ENCODE measurements around the gene KIF21A. TPM values are rescaled to one million over a fixed set of nuclear protein-coding genes. Genes with fewer than 3 reads are reported as not detected.

The KIF21A gene
- total and polyA plus RNA-seq, 2 of the 13 experiments (the other 11 are each of a cell fraction or from before 2014, with no cell fraction given): 20.6 to 39.7 TPM

DNA sequence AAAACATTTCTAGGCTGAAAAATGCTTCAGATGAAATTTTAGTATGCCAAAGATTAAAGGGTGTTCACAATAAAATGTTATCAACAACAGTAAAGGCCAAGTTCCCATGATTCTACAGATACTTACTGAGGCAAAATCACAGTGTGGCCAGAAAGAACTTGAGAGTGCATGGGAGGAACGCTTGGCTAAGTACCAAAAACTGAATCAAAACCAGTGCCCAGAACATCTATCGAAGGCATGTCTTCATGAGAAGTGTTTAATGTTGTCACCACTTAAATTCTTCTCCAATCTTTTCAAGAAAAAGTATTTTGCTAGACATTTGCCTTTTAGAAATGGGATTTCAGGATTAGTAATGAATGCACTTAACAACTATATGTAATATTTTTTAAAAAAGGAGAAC, 41.5 kb downstream of the KIF21A start:
- Histone ChIP-seq H3K9me3 (ENCODE audit: low read length) (no peaks in the 10 kb centered on the region), H3K9ac (ENCODE audit: insufficient read depth, low read depth, low read length) (no peak overlapping the region), H3K27ac (ENCODE audit: extremely low read length, insufficient read depth, low read length) (no peak overlapping the region), H3K79me2 (ENCODE audit: insufficient read depth, low read length) (peaks cover 3% of the 10 kb centered on the region), H2AFZ (ENCODE audit: low read length) (no peak overlapping the region), H3K4me2 (ENCODE audit: low read depth, low read length) (no peak overlapping the region), H3K36me3 (replicated peaks in 1 of 2; ENCODE audit: control insufficient read depth in 1 of 2, insufficient read depth in 2 of 2, low read length in 2 of 2) (no peaks in the 10 kb centered on the region), H3K27me3 (ENCODE audit: control insufficient read depth in 1 of 2, insufficient read depth in 2 of 2, low read length in 2 of 2) (no peaks in the 10 kb centered on the region), H4K20me1 (ENCODE audit: insufficient read depth, low read length) (no peaks in the 10 kb centered on the region), H3K4me1 (ENCODE audit: insufficient read depth, low read length) (no peaks in the 10 kb centered on the region), H3K4me3 (replicated peaks in 1 of 3; ENCODE audit: insufficient read depth in 1 of 3, low read depth in 2 of 3, low read length in 3 of 3) (no peak overlapping the region)
- intact Hi-C loops (cut with micrococcal nuclease; ENCODE audit: unreplicated experiment) (no loop called here), in situ Hi-C loops (cut with HindIII; ENCODE audit: extremely low pct_ligation_motif_present, low pct_unique_long_range_greater_than_20kb) (no loop called here)
- CTCF ChIA-PET (ENCODE audit: low intra/inter-chr PET ratio, low total read pairs): no interaction called here
- 100% methylated on average over 2 of the region's 2 CpGs for WGBS (ENCODE audit: low lambda C conversion rate)
- TF ChIP-seq ZNF34 (CRISPR knock-in tag; IDR thresholded peaks at IDR 0.05; ENCODE audit: borderline replicate concordance) (no peak), GTF2F1 (IDR thresholded peaks at IDR 0.05; ENCODE audit: low read length) (no peak), IRF2 (CRISPR knock-in tag; IDR thresholded peaks at IDR 0.05) (no peak), SP5 (CRISPR knock-in tag; IDR thresholded peaks at IDR 0.05; ENCODE audit: borderline replicate concordance, low read depth) (no peak), XBP1 (CRISPR knock-in tag; IDR thresholded peaks at IDR 0.05) (no peak), NCOA2 (CRISPR knock-in tag; IDR thresholded peaks at IDR 0.05) (no peak)
- TF ChIP-seq, protein P1, sequence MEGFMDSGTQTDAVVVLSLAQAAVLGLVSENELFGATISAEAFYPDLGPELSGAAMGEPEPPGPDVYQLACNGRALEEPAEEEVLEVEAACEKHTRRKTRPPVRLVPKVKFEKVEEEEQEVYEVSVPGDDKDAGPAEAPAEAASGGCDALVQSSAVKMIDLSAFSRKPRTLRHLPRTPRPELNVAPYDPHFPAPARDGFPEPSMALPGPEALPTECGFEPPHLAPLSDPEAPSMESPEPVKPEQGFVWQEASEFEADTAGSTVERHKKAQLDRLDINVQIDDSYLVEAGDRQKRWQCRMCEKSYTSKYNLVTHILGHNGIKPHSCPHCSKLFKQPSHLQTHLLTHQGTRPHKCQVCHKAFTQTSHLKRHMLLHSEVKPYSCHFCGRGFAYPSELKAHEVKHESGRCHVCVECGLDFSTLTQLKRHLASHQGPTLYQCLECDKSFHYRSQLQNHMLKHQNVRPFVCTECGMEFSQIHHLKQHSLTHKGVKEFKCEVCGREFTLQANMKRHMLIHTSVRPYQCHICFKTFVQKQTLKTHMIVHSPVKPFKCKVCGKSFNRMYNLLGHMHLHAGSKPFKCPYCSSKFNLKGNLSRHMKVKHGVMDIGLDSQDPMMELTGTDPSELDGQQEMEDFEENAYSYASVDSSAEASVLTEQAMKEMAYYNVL (CRISPR knock-in tag; IDR thresholded peaks at IDR 0.05; ENCODE audit: borderline replicate concordance): no peak
- TF ChIP-seq, protein P2, sequence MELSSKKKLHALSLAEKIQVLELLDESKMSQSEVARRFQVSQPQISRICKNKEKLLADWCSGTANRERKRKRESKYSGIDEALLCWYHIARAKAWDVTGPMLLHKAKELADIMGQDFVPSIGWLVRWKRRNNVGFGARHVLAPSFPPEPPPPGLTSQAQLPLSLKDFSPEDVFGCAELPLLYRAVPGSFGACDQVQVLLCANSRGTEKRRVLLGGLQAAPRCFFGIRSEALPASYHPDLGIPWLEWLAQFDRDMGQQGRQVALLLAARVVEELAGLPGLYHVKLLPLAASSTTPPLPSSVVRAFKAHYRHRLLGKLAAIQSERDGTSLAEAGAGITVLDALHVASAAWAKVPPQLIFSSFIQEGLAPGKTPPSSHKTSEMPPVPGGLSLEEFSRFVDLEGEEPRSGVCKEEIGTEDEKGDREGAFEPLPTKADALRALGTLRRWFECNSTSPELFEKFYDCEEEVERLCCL (CRISPR knock-in tag; IDR thresholded peaks at IDR 0.05; ENCODE audit: borderline replicate concordance): no peak
- TF ChIP-seq, protein P3, sequence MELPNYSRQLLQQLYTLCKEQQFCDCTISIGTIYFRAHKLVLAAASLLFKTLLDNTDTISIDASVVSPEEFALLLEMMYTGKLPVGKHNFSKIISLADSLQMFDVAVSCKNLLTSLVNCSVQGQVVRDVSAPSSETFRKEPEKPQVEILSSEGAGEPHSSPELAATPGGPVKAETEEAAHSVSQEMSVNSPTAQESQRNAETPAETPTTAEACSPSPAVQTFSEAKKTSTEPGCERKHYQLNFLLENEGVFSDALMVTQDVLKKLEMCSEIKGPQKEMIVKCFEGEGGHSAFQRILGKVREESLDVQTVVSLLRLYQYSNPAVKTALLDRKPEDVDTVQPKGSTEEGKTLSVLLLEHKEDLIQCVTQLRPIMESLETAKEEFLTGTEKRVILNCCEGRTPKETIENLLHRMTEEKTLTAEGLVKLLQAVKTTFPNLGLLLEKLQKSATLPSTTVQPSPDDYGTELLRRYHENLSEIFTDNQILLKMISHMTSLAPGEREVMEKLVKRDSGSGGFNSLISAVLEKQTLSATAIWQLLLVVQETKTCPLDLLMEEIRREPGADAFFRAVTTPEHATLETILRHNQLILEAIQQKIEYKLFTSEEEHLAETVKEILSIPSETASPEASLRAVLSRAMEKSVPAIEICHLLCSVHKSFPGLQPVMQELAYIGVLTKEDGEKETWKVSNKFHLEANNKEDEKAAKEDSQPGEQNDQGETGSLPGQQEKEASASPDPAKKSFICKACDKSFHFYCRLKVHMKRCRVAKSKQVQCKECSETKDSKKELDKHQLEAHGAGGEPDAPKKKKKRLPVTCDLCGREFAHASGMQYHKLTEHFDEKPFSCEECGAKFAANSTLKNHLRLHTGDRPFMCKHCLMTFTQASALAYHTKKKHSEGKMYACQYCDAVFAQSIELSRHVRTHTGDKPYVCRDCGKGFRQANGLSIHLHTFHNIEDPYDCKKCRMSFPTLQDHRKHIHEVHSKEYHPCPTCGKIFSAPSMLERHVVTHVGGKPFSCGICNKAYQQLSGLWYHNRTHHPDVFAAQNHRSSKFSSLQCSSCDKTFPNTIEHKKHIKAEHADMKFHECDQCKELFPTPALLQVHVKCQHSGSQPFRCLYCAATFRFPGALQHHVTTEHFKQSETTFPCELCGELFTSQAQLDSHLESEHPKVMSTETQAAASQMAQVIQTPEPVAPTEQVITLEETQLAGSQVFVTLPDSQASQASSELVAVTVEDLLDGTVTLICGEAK (IDR thresholded peaks at IDR 0.05): no peak
- TF ChIP-seq, protein P3 (CRISPR knock-in tag; IDR thresholded peaks at IDR 0.05): no peak
- TF ChIP-seq, protein P4, sequence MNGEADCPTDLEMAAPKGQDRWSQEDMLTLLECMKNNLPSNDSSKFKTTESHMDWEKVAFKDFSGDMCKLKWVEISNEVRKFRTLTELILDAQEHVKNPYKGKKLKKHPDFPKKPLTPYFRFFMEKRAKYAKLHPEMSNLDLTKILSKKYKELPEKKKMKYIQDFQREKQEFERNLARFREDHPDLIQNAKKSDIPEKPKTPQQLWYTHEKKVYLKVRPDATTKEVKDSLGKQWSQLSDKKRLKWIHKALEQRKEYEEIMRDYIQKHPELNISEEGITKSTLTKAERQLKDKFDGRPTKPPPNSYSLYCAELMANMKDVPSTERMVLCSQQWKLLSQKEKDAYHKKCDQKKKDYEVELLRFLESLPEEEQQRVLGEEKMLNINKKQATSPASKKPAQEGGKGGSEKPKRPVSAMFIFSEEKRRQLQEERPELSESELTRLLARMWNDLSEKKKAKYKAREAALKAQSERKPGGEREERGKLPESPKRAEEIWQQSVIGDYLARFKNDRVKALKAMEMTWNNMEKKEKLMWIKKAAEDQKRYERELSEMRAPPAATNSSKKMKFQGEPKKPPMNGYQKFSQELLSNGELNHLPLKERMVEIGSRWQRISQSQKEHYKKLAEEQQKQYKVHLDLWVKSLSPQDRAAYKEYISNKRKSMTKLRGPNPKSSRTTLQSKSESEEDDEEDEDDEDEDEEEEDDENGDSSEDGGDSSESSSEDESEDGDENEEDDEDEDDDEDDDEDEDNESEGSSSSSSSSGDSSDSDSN (CRISPR knock-in tag; IDR thresholded peaks at IDR 0.05): no peak
- ATAC-seq: no peak
- FAIRE-seq: no peak
- POLR2A ChIA-PET: no interaction called here
- no peak for DNase-seq (ENCODE audit: low spot score)
- BruUV-seq (replicated peaks): no TSS peak
